Activated B cell treated with CpG ODN at 0.5 μM for 24 hours (primary cell): Measurements from ENCODE around the gene C5AR2. TPM values are rescaled to one million over a fixed set of nuclear protein-coding genes. Genes with fewer than 3 reads are reported as not detected.

ENCODE experiments used
- ATAC-seq: fragments of 200-7000 bp; cut with Tn5 transposase; one replicate; pipeline ENCODE4 v1.10.0; 2021; ENCODE audit warnings: low read depth, mild to moderate bottlenecking, moderate library complexity
- CTCF ChIA-PET: fragments of 350-600 bp; sonication (Branson Sonifier 250); formaldehyde crosslinking; loops from one replicate; lab custom pipeline; 2021; ENCODE audit warnings: antibody characterized with exemption; lab: Charles Lee
- POLR2A ChIA-PET: fragments of 350-600 bp; sonication (Branson Sonifier 250); formaldehyde crosslinking; loops from one replicate; lab custom pipeline; 2021; ENCODE audit warnings: antibody characterized with exemption; lab: Charles Lee
- DNase-seq: peaks from one replicate; pipeline ENCODE4 v3.0.0; 2022
- H3K27ac Mint-ChIP-seq: one replicate; pipeline ENCODE4 v1.8.0; 2020; ENCODE audit warnings: mixed read lengths
- H3K27me3 Mint-ChIP-seq: one replicate; pipeline ENCODE4 v1.8.0; 2021; ENCODE audit warnings: mixed read lengths
- H3K36me3 Mint-ChIP-seq: one replicate; pipeline ENCODE4 v1.8.0; 2021; ENCODE audit warnings: low read depth, mixed read lengths
- H3K4me1 Mint-ChIP-seq: one replicate; pipeline ENCODE4 v1.8.0; 2021; ENCODE audit warnings: mixed read lengths
- H3K4me3 Mint-ChIP-seq: one replicate; pipeline ENCODE4 v1.8.0; 2020; ENCODE audit warnings: mild to moderate bottlenecking, mixed read lengths
- H3K9me3 Mint-ChIP-seq: one replicate; pipeline ENCODE4 v1.8.0; 2020; ENCODE audit warnings: mixed read lengths
- CTCF ChIP-seq: fragments of 200-600 bp; IDR thresholded peaks from one replicate; pipeline ENCODE4 v1.8.0; 2022; ENCODE audit warnings: antibody characterized with exemption, mild to moderate bottlenecking
- intact Hi-C: fragments of 100-400 bp; cut with micrococcal nuclease; formaldehyde crosslinking; loops from one replicate; pipeline ENCODE4 v1.15.1; 2024
- total RNA-seq: library from RNA; stranded (reverse); gene quantifications from 2 replicates; pipeline ENCODE4 v1.2.3, GENCODE V29; 2022

The C5AR2 gene
- total RNA-seq, 1 donor from 2014 or later = 0.42 TPM

GRCh38 chr19:47377208-47377701 is 45.3 kb downstream of the C5AR2 start:
- Mint-ChIP-seq H3K36me3 (peaks cover 74% of the 10 kb centered on the region), H3K4me1 (peaks cover 11% of the 10 kb centered on the region), H3K9me3 (no peaks in the 10 kb centered on the region), H3K4me3 (no peak overlapping the region), H3K27ac (no peak overlapping the region), H3K27me3 (no peaks in the 10 kb centered on the region)
- no peak for DNase-seq
- ATAC-seq = no peak
- intact Hi-C loops = no loop called here
- POLR2A ChIA-PET = no interaction called here
- no peak for TF ChIP-seq CTCF
- CTCF ChIA-PET = no interaction called here

GRCh38 chr19:47377801-47378200 is 45.8 kb downstream of the C5AR2 start:
- intact Hi-C loops = no loop called here
- ChIA-PET POLR2A (no interaction called here), CTCF (no interaction called here)
- ATAC-seq (no peak), DNase-seq (no peak)
- Mint-ChIP-seq H3K4me1 (peaks cover 12% of the 10 kb centered on the region), H3K9me3 (no peaks in the 10 kb centered on the region), H3K36me3 (peaks cover 74% of the 10 kb centered on the region), H3K4me3 (no peak overlapping the region), H3K27me3 (no peaks in the 10 kb centered on the region), H3K27ac (no peak overlapping the region)
- no peak for TF ChIP-seq CTCF

- POLR2A ChIA-PET = no interaction called here
- H3K27me3 Mint-ChIP-seq = no peaks in the 10 kb centered on the region
- H3K36me3 Mint-ChIP-seq = peaks cover 73% of the 10 kb centered on the region
- no peak overlapping the region for H3K4me3 Mint-ChIP-seq
- no peak overlapping the region for H3K27ac Mint-ChIP-seq
- H3K4me1 Mint-ChIP-seq = peaks cover 14% of the 10 kb centered on the region
- TF ChIP-seq CTCF = no peak
- DNase-seq = no peak
- intact Hi-C loops = no loop called here
- CTCF ChIA-PET = no interaction called here
- ATAC-seq = no peak
- H3K9me3 Mint-ChIP-seq = no peaks in the 10 kb centered on the region
These were observed 46.3 kb downstream of the C5AR2 start for GRCh38 chr19:47378246-47378645.

GRCh38 chr19:47379381-47379938 is 47.5 kb downstream of the C5AR2 start:
- Mint-ChIP-seq H3K36me3 (peaks cover 68% of the 10 kb centered on the region), H3K9me3 (no peaks in the 10 kb centered on the region), H3K4me3 (no peak overlapping the region), H3K27ac (no peak overlapping the region), H3K27me3 (no peaks in the 10 kb centered on the region), H3K4me1 (peaks cover 18% of the 10 kb centered on the region)
- intact Hi-C loops = no loop called here
- ATAC-seq = no peak
- DNase-seq = no peak
- ChIA-PET POLR2A (no interaction called here), CTCF (no interaction called here)
- TF ChIP-seq CTCF = no peak

- no peaks in the 10 kb centered on the region for H3K9me3 Mint-ChIP-seq
- peaks cover 60% of the 10 kb centered on the region for H3K36me3 Mint-ChIP-seq
- POLR2A ChIA-PET = no interaction called here
- TF ChIP-seq CTCF = no peak
- DNase-seq = no peak
- no peaks in the 10 kb centered on the region for H3K27me3 Mint-ChIP-seq
- H3K4me1 Mint-ChIP-seq = peaks cover 18% of the 10 kb centered on the region
- no peak overlapping the region for H3K27ac Mint-ChIP-seq
- CTCF ChIA-PET = no interaction called here
- H3K4me3 Mint-ChIP-seq = no peak overlapping the region
- no peak for ATAC-seq
- intact Hi-C loops = no loop called here
These were observed 48.6 kb downstream of the C5AR2 start for GRCh38 chr19:47380559-47380958.
